ENCODE results near the gene PRM1. TPM values are rescaled to one million over a fixed set of nuclear protein-coding genes. Genes with fewer than 3 reads are reported as not detected.

PRM1 gene
- total RNA-seq, 2 donors from 2014 or later: 1.8 to 992 TPM

GRCh38 chr16:11250091-11250785 lies 30.9 kb downstream of the PRM1 start:
- Histone ChIP-seq H3K9me3 (no peaks in the 10 kb centered on the region), H3K4me3 (no peak overlapping the region), H3K36me3 (no peaks in the 10 kb centered on the region), H3K27me3 (replicated peaks; ENCODE audit: insufficient read depth) (no peaks in the 10 kb centered on the region), H3K27ac (no peak overlapping the region), H3K4me1 (replicated peaks) (no peaks in the 10 kb centered on the region)
- intact Hi-C loops (cut with DNase I): loop anchor here (10.0 kb wide), 2 partner anchors 115 to 145 kb away; no protein-coding TSS in a partner anchor
- no peak for TF ChIP-seq POLR2A (IDR thresholded peaks at IDR 0.05)
- TF ChIP-seq POLR2AphosphoS5 (IDR thresholded peaks at IDR 0.05): no peak
- TF ChIP-seq, protein P1, sequence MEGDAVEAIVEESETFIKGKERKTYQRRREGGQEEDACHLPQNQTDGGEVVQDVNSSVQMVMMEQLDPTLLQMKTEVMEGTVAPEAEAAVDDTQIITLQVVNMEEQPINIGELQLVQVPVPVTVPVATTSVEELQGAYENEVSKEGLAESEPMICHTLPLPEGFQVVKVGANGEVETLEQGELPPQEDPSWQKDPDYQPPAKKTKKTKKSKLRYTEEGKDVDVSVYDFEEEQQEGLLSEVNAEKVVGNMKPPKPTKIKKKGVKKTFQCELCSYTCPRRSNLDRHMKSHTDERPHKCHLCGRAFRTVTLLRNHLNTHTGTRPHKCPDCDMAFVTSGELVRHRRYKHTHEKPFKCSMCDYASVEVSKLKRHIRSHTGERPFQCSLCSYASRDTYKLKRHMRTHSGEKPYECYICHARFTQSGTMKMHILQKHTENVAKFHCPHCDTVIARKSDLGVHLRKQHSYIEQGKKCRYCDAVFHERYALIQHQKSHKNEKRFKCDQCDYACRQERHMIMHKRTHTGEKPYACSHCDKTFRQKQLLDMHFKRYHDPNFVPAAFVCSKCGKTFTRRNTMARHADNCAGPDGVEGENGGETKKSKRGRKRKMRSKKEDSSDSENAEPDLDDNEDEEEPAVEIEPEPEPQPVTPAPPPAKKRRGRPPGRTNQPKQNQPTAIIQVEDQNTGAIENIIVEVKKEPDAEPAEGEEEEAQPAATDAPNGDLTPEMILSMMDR (IDR thresholded peaks at IDR 0.05): no peak
- no peak for DNase-seq (ENCODE audit: low spot score)
- 51% methylated on average over 16 of the region's 16 CpGs for WGBS

DNA sequence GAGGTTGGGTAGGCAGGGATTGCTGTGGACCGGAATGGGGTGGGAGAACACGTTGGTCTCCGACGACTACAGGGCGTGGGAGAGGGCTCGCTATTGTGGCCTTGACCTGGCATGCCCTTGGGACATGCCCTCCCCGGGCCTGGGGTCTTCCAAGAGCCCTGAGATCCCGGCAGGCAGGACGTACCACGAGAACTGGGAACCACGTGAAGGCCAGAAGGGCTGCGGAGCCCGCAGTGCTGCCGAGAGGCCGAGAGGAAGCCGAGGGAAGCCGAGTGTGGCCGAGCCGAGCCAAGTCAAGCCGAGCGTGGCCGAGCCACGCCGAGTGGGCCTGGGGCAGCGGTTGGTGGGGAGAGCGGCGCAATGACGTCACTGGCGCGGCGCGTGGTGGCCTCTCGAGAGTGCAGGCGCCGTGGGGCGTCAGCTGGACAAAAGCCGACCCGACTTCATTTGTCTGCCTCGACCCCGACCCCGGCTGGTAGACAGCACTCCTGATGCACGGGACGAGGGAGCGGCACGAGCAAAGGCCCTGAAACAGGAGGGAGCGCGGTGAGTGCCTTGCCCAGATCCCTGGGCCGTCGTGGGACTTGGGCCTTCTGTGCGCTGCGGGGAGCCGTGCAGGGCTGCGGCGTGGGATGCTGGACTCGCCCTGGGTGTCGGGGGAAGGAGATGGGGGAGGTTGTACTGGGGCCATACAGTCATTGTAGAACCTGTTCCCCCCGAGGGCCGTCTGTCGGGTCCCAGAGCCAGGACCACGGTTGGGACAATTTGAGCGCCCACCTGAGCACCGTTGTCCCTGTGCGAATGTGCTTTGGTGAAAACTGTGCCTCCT lies 31.7 kb downstream of the PRM1 start:
- H3K9me3 ChIP-seq: no peaks in the 10 kb centered on the region
- H3K4me1 ChIP-seq (replicated peaks): no peaks in the 10 kb centered on the region
- no peaks in the 10 kb centered on the region for H3K36me3 ChIP-seq
- no peak for DNase-seq (ENCODE audit: low spot score)
- intact Hi-C loops (cut with DNase I): loop anchor here (10.0 kb wide), 2 partner anchors 115 to 145 kb away; no protein-coding TSS in a partner anchor
- no peak overlapping the region for H3K4me3 ChIP-seq
- H3K27me3 ChIP-seq (replicated peaks; ENCODE audit: insufficient read depth): no peaks in the 10 kb centered on the region
- TF ChIP-seq POLR2AphosphoS5 (IDR thresholded peaks at IDR 0.05): no peak
- no peak for TF ChIP-seq POLR2A (IDR thresholded peaks at IDR 0.05)
- TF ChIP-seq, protein P1 (IDR thresholded peaks at IDR 0.05): no peak
- 96% methylated on average over 61 of the region's 63 CpGs for WGBS
- no peak overlapping the region for H3K27ac ChIP-seq

DNA sequence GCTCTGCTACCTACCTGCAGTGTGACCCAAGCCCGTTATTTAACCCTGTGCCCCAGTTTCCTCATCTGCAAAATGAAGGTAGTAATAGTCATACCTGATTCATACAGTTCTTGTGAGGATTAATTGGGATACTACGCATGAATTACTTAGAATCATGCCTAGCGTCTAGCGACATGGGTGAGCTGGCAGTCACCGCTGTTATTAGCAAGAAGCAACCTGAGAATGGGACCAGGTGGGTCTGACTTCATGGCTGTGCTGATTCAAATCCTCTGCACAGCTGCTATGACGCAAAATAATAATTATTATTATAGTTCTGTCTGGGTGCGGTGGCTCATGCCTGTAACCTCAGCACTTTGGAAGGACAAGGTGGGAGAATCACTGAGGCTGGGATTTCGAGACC lies 33.0 kb downstream of the PRM1 start:
- Histone ChIP-seq H3K27me3 (replicated peaks; ENCODE audit: insufficient read depth) (no peaks in the 10 kb centered on the region), H3K36me3 (no peaks in the 10 kb centered on the region), H3K27ac (no peak overlapping the region), H3K4me1 (replicated peaks) (no peaks in the 10 kb centered on the region), H3K9me3 (no peaks in the 10 kb centered on the region), H3K4me3 (no peak overlapping the region)
- WGBS: 95% methylated on average over 8 of the region's 8 CpGs
- TF ChIP-seq, protein P1 (IDR thresholded peaks at IDR 0.05): no peak
- no peak for TF ChIP-seq POLR2A (IDR thresholded peaks at IDR 0.05)
- no peak for TF ChIP-seq POLR2AphosphoS5 (IDR thresholded peaks at IDR 0.05)
- intact Hi-C loops (cut with DNase I): no loop called here
- no peak for DNase-seq (ENCODE audit: low spot score)

GRCh38 chr16:11245988-11246387 lies 35.1 kb downstream of the PRM1 start:
- no peaks in the 10 kb centered on the region for H3K27me3 ChIP-seq (replicated peaks; ENCODE audit: insufficient read depth)
- H3K9me3 ChIP-seq: no peaks in the 10 kb centered on the region
- no peak overlapping the region for H3K27ac ChIP-seq
- H3K36me3 ChIP-seq: no peaks in the 10 kb centered on the region
- intact Hi-C loops (cut with DNase I): no loop called here
- H3K4me3 ChIP-seq: no peak overlapping the region
- TF ChIP-seq, protein P1 (IDR thresholded peaks at IDR 0.05): no peak
- TF ChIP-seq POLR2AphosphoS5 (IDR thresholded peaks at IDR 0.05) (no peak), POLR2A (IDR thresholded peaks at IDR 0.05) (no peak)
- no peaks in the 10 kb centered on the region for H3K4me1 ChIP-seq (replicated peaks)
- DNase-seq (ENCODE audit: low spot score): no peak

Data from prostate gland (tissue), 2 donors.